Effector memory CD8-positive, alpha-beta T cell (primary cell): ENCODE data around the gene CDKN2B.
A peak's percentile ranks its signal among the peaks of the same experiment; 100 is the strongest.

Source experiments
- ATAC-seq: fragments of 150-1000 bp; cut with Tn5 transposase; replicated peaks from 2 replicates; pipeline ENCODE4 v1.10.0; 2021; ENCODE audit warnings: mild to moderate bottlenecking, moderate library complexity
- DNase-seq, 3 experiments: peaks; one replicate each; pipeline ENCODE4 v3.0.0; 2021
- H3K27ac Mint-ChIP-seq, 2 donors: one replicate each; pipeline ENCODE4 v1.8.0; 2022; ENCODE audit warnings: mild to moderate bottlenecking in 2 of 2, mixed read lengths in 2 of 2, moderate library complexity in 2 of 2
- H3K27me3 Mint-ChIP-seq, 2 donors: one replicate each; pipeline ENCODE4 v1.8.0; 2022; ENCODE audit warnings: mixed read lengths in 2 of 2
- H3K36me3 Mint-ChIP-seq: one replicate; pipeline ENCODE4 v1.8.0; 2022; ENCODE audit warnings: mild to moderate bottlenecking, moderate library complexity, mixed read lengths; ENCODE audit not compliant: insufficient read depth
- H3K4me1 Mint-ChIP-seq, 2 donors: one replicate each; pipeline ENCODE4 v1.8.0; 2022; ENCODE audit warnings: low read depth in 2 of 2, mixed read lengths in 2 of 2
- H3K4me3 Mint-ChIP-seq, 2 donors: one replicate each; pipeline ENCODE4 v1.8.0; 2022; ENCODE audit warnings: mild to moderate bottlenecking in 2 of 2, mixed read lengths in 2 of 2, moderate library complexity in 2 of 2
- H3K9me3 Mint-ChIP-seq, 2 donors: one replicate each; pipeline ENCODE4 v1.8.0; 2022; ENCODE audit warnings: mixed read lengths in 2 of 2

CDKN2B gene

DNA sequence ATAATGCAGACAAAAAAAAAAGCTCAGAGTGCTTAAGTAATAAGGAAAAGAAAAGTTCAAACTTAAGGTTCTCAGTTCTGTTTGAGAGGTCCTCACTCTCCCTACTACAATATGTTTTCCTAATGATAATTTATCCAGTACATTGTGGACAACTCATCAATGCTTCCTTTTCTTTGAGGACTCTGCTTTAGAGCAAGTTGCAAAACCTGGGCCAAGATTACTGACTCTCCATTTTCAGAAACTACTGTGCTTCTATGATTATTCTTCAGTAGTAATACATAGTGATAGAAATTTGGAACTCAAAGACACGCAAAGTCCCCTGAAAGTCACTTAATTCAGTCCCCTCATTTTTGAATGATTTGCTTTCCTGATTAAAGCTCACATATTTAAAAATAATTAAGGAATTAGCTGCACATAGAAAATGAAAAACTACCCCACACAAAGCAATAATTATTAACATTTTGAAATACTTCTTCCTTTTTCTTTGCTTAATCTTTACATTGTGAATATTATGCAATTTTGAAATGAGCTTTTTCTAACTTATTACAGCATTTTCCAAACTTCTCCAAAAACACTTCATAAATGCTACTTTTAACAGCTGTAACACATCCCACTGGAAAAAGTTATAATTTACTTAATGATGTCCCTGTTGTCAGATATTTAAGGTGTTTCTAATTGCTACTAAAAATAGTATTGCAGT lies 26.1 kb downstream of the CDKN2B start:
- DNase-seq, result no peak
- Mint-ChIP-seq H3K4me3 (no peak overlapping the region), H3K4me1 (peaks cover 2 to 8% of the 10 kb centered on the region in 2 donors), H3K27me3 (peaks cover 29 to 49% of the 10 kb centered on the region in 2 donors), H3K36me3 (no peaks in the 10 kb centered on the region), H3K27ac (no peak overlapping the region), H3K9me3 (no peaks in the 10 kb centered on the region)
- no peak for ATAC-seq

DNA sequence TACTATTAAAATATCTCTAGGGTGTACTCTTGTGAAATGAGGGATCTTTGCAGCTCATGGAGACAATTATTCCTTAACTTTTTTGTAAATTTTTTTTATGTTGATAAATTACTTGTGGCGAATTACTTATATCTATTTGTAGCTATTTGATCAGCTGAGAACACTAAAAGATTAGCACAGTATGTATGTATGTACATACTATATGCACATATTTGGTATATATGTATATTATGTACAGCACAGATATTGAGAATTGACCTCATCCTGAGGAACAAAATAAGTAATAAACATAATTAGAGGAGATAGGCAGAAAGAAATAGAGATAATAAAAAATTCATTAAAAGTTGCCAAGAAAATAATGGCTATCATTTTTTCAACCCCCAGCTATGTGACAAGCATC lies 26.7 kb downstream of the CDKN2B start:
- H3K4me1 Mint-ChIP-seq, result peaks cover 2 to 8% of the 10 kb centered on the region in 2 donors
- no peaks in the 10 kb centered on the region for H3K36me3 Mint-ChIP-seq
- H3K27ac Mint-ChIP-seq, result no peak overlapping the region
- peaks cover 35 to 55% of the 10 kb centered on the region in 2 donors for H3K27me3 Mint-ChIP-seq
- H3K9me3 Mint-ChIP-seq, result no peaks in the 10 kb centered on the region
- no peak for DNase-seq
- ATAC-seq, result no peak
- H3K4me3 Mint-ChIP-seq, result no peak overlapping the region

DNA sequence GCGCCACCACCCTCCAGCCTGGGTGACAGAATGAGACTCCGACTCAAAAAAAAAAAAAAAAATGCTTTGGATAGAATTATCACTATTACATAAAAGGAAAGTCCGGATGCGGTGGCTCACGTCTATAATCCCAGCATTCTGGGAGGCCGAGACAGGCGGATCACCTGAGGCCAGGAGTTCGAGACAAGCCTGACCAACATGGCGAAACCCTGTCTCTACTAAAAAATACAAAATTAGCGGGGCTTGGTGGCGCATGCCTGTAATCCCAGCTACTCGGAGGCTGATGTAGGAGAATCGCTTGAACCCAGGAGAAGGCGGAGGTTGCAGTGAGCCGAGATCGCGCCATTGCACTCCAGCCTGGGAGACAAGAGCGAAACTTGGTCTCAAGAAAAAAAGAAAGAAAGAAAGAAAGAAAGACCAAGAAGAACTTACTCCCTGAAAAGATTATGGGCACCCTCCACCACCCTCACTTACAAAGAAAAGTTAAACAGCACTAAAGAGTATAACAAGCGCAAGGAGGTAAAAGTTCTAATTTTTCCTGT lies 32.7 kb downstream of the CDKN2B start:
- no peaks in the 10 kb centered on the region for H3K9me3 Mint-ChIP-seq
- H3K4me3 Mint-ChIP-seq, result no peak overlapping the region
- DNase-seq (no peak), ATAC-seq (no peak)
- no peak overlapping the region for H3K27ac Mint-ChIP-seq
- H3K27me3 Mint-ChIP-seq, result peaks cover 81 to 92% of the 10 kb centered on the region in 2 donors
- peaks cover 12% of the 10 kb centered on the region for H3K36me3 Mint-ChIP-seq
- H3K4me1 Mint-ChIP-seq, result peaks cover 19 to 20% of the 10 kb centered on the region in 2 donors

DNA sequence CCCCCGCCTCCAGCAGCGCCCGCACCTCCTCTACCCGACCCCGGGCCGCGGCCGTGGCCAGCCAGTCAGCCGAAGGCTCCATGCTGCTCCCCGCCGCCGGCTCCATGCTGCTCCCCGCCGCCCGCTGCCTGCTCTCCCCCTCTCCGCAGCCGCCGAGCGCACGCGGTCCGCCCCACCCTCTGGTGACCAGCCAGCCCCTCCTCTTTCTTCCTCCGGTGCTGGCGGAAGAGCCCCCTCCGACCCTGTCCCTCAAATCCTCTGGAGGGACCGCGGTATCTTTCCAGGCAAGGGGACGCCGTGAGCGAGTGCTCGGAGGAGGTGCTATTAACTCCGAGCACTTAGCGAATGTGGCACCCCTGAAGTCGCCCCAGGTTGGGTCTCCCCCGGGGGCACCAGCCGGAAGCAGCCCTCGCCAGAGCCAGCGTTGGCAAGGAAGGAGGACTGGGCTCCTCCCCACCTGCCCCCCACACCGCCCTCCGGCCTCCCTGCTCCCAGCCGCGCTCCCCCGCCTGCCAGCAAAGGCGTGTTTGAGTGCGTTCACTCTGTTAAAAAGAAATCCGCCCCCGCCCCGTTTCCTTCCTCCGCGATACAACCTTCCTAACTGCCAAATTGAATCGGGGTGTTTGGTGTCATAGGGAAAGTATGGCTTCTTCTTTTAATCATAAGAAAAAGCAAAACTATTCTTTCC lies 34.2 kb downstream of the CDKN2B start:
- Mint-ChIP-seq H3K4me3 (peak overlapping the region; percentile 83 to 84), H3K9me3 (peaks cover 0 to 2% of the 10 kb centered on the region in 2 donors), H3K27me3 (peaks cover 89 to 100% of the 10 kb centered on the region in 2 donors), H3K4me1 (peaks cover 19 to 24% of the 10 kb centered on the region in 2 donors), H3K36me3 (peaks cover 16% of the 10 kb centered on the region), H3K27ac (peak overlapping the region in 1 of 2 donors; percentile 49)
- DNase-seq (no peak), ATAC-seq (peak; percentile 76)

- DNase-seq (no peak), ATAC-seq (no peak)
- Mint-ChIP-seq H3K27ac (peak overlapping the region in 1 of 2 donors; percentile 5), H3K36me3 (peaks cover 19% of the 10 kb centered on the region), H3K9me3 (peaks cover 0 to 2% of the 10 kb centered on the region in 2 donors), H3K4me1 (peaks cover 19 to 24% of the 10 kb centered on the region in 2 donors), H3K4me3 (peak overlapping the region; percentile 83 to 84), H3K27me3 (peaks cover 89 to 100% of the 10 kb centered on the region in 2 donors)
Measured at GRCh38 chr9:21974343-21974721, 34.8 kb downstream of the CDKN2B start.

DNA sequence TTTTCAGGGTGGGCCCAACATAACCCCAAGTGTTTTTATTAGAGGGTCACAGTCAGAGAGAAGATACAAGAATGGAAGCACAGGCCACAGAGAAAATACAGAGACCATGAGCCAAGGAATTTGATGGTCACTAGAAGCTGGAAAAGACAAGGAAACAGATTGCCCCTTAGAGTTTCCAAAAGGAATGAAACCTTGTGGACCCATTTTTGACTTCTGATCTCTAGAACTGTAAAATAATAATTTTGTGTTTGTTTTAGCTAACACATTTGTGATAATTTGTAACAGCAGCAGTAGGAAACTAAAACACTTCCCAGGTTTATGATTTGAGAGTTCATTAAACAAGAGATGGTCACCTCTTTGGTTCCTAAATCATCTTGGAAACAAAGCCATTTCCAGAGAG lies 36.7 kb downstream of the CDKN2B start:
- H3K27ac Mint-ChIP-seq, result no peak overlapping the region
- H3K36me3 Mint-ChIP-seq, result peaks cover 34% of the 10 kb centered on the region
- peaks cover 6 to 8% of the 10 kb centered on the region in 2 donors for H3K9me3 Mint-ChIP-seq

DNA sequence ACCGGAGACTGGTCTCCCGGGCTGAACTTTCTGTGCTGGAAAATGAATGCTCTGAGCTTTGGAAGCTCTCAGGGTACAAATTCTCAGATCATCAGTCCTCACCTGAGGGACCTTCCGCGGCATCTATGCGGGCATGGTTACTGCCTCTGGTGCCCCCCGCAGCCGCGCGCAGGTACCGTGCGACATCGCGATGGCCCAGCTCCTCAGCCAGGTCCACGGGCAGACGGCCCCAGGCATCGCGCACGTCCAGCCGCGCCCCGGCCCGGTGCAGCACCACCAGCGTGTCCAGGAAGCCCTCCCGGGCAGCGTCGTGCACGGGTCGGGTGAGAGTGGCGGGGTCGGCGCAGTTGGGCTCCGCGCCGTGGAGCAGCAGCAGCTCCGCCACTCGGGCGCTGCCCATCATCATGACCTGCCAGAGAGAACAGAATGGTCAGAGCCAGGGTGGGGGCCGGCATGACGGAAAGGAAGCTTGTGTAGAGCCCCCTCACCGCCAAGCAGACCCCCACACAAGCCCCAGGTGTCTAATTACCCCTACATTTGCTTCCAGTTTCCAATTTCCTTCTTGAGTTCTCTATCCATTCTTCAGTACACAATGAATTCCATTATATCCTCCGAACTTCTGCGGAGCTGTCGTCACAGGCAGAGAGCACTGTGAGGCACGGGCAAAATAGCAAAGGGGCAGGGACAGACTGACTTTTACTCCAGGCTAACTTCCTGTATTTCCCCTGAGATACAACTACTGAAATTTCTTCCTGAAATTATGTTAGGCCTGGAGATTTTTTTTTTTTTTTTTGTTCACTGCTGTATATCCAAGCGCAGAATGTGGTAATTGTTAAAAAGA lies 38.1 kb downstream of the CDKN2B start:
- peaks cover 93 to 100% of the 10 kb centered on the region in 2 donors for H3K27me3 Mint-ChIP-seq
- H3K27ac Mint-ChIP-seq, result no peak overlapping the region
- ATAC-seq (no peak), DNase-seq (no peak)
- H3K36me3 Mint-ChIP-seq, result peaks cover 34% of the 10 kb centered on the region
- peaks cover 8% of the 10 kb centered on the region in 2 donors for H3K9me3 Mint-ChIP-seq
- peaks cover 25 to 33% of the 10 kb centered on the region in 2 donors for H3K4me1 Mint-ChIP-seq
- no peak overlapping the region for H3K4me3 Mint-ChIP-seq

More for the DNA sequence above, 36.7 kb downstream of the CDKN2B start:
- Mint-ChIP-seq H3K27me3 (peaks cover 91 to 100% of the 10 kb centered on the region in 2 donors), H3K4me1 (peaks cover 25 to 33% of the 10 kb centered on the region in 2 donors), H3K4me3 (no peak overlapping the region)
- DNase-seq, result no peak
- no peak for ATAC-seq

GRCh38 chr9:21969951-21970799 lies 38.9 kb downstream of the CDKN2B start:
- Mint-ChIP-seq H3K4me3 (no peak overlapping the region), H3K4me1 (peaks cover 28 to 33% of the 10 kb centered on the region in 2 donors), H3K27me3 (peaks cover 93 to 100% of the 10 kb centered on the region in 2 donors), H3K36me3 (peaks cover 32% of the 10 kb centered on the region), H3K27ac (no peak overlapping the region), H3K9me3 (peaks cover 8% of the 10 kb centered on the region in 2 donors)
- ATAC-seq (no peak), DNase-seq (no peak)

DNA sequence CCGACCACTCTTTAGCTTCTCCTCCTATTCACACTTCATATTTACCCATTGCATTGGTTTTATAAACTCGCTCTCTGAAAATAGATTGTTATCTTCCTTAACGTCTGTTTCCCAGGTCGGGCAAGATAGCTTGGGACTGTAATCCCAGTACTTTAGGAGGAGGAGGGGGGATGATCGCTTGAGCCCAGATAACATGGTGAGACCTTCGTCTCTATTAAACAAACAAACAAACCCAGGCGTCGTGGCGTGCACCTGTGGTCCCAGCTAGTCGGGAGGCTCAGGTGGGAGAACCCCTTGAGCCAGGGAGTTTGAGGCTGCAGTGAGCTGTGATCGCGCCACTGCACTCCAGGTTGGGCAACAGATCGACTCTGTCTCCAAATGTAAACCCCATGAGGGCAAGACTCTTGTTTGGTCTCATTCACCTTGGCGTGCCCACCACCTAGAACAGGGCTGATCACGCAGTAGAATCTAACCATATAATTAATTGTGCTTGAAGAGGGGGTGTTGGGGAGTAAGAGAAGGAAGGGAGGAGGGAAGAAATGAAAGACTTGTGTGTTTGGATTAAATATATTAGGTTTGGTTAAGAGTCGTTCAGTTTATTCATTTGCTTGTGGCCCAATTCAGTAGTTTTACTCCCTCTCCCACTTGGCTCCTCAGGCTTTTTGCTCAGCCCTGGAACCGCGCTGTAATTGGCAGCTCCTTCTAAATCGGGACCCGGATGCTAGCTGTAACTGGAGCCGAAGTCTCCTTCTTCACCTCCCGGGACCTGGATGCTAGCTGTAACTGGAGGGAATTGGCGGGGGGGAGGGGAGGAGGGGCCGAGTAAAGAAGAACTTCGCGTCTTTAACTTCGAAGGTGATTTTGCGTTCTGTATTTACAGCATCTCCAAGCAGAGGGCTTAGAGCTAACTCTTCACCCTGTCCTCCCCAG lies 39.8 kb downstream of the CDKN2B start:
- no peak for ATAC-seq
- peak overlapping the region; percentile 9 to 60 for H3K27ac Mint-ChIP-seq

GRCh38 chr9:21968331-21969010 lies 40.6 kb downstream of the CDKN2B start:
- peak overlapping the region; percentile 9 to 60 for H3K27ac Mint-ChIP-seq
- ATAC-seq, result no peak
- H3K36me3 Mint-ChIP-seq, result peaks cover 27% of the 10 kb centered on the region
- H3K9me3 Mint-ChIP-seq, result peaks cover 8% of the 10 kb centered on the region in 2 donors
- H3K27me3 Mint-ChIP-seq, result peaks cover 94 to 100% of the 10 kb centered on the region in 2 donors
- no peak for DNase-seq
- peak overlapping the region in 1 of 2 donors; percentile 57 for H3K4me3 Mint-ChIP-seq
- peaks cover 19 to 23% of the 10 kb centered on the region in 2 donors for H3K4me1 Mint-ChIP-seq

More for the DNA sequence above, 39.8 kb downstream of the CDKN2B start:
- H3K9me3 Mint-ChIP-seq, result peaks cover 8% of the 10 kb centered on the region in 2 donors
- peaks cover 32% of the 10 kb centered on the region for H3K36me3 Mint-ChIP-seq
- H3K4me1 Mint-ChIP-seq, result peaks cover 25 to 26% of the 10 kb centered on the region in 2 donors
- no peak for DNase-seq
- H3K27me3 Mint-ChIP-seq, result peaks cover 93 to 100% of the 10 kb centered on the region in 2 donors
- peak overlapping the region in 1 of 2 donors; percentile 57 for H3K4me3 Mint-ChIP-seq

DNA sequence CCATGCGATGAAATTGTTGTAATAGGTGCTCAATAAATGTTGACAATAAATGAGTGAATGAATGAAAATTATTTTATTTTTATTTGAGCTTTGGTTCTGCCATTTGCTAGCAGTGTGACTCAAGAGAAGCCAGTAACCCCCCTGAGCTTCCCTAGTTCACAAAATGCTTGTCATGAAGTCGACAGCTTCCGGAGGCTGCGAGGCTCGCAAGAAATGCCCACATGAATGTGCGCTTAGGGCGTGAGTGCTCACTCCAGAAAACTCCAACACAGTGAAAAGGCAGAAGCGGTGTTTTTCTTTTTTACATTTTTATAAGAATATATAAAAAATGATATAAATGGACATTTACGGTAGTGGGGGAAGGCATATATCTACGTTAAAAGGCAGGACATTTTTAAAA lies 41.4 kb downstream of the CDKN2B start:
- no peak for DNase-seq
- peaks cover 21 to 23% of the 10 kb centered on the region in 2 donors for H3K4me1 Mint-ChIP-seq

More for the DNA sequence above, 41.4 kb downstream of the CDKN2B start:
- Mint-ChIP-seq H3K4me3 (no peak overlapping the region), H3K27ac (no peak overlapping the region), H3K9me3 (peaks cover 8% of the 10 kb centered on the region in 2 donors), H3K36me3 (peaks cover 27% of the 10 kb centered on the region), H3K27me3 (peaks cover 98 to 100% of the 10 kb centered on the region in 2 donors)
- ATAC-seq, result no peak
